ENCODE data around the gene RBM17.

- TF ChIP-seq CTCF (IDR thresholded peaks at IDR 0.05): no peak
- no peak for TF ChIP-seq POLR2A (IDR thresholded peaks at IDR 0.05)
Observed at GRCh38 chr10:6046773-6047611, 41.8 kb upstream of the RBM17 start.

All from thyroid gland (tissue), 4 donors.